ENCODE results near the gene CHSY3.

CHSY3 gene

DNA sequence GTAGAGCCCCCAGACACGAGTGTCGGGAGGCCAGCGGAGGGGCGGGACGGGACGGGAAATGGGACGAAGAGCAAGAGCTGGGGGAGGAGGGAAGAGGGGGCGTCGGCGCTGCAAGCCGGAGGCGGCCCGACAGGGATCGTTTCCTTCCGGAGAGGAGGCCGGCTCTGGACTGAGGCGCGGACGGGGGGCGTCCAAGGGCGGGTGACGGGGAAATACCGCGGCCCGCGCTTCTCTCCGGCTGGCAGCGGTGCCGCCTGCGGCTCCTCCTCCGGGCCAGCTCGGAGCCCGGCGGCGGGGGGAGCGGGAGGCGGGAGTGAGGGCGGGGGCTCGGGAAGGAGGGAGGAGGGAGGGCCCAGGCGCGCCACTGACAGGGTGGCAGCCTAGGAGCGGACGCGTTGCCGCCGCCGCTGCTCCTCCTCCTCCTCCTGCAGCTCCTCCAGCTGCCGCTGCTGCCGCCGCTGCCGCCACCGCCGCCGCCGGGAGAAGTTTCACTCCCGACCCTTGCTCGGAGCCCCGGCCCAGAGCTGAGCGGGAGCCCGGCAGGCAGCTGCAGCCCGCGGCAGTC lies at the start of gene CHSY3:
TSS of gene CHSY3 (plus strand) at position 364 of the 565 bp plus-strand sequence.
- DNase-seq: peak; percentile 26

DNA sequence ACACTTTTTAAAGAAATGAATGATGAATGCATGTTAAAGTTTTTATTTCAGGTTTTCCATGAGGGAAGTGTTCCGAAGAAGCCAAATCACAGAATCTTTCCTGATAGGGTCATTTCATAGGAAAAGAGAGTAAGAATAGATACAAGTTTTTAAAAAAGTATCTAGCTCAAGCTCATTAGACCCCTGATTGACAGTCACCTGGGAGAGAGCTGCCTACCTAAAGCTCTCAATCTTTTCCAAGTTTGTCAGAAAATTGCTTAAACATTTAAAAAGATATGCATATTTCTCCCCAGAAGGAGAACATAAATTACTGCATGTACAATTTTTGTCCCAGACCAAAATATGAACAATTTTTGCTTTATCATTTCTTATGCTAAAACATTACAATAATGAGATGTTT lies 47.9 kb upstream of the CHSY3 start:
- no peak for DNase-seq

DNA sequence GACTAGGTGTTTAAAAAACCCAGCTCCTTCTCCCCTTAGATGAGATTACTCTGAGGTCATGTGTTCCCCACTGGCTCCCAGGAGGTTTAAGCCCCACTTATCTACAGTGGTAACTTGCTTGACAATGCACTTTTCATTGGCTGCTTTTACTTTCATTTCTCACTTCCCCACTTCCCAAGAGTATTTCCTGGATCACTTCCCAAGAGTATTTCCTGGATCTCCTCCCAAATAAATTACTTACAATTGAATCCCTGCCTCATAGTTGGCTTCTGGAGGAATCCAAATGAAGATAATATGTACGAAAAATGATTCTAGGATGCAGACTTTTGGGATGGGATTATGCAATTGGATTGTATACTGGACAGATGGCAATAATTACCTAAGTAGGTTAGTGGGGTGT lies 47.1 kb upstream of the CHSY3 start:
- DNase-seq: no peak

DNA sequence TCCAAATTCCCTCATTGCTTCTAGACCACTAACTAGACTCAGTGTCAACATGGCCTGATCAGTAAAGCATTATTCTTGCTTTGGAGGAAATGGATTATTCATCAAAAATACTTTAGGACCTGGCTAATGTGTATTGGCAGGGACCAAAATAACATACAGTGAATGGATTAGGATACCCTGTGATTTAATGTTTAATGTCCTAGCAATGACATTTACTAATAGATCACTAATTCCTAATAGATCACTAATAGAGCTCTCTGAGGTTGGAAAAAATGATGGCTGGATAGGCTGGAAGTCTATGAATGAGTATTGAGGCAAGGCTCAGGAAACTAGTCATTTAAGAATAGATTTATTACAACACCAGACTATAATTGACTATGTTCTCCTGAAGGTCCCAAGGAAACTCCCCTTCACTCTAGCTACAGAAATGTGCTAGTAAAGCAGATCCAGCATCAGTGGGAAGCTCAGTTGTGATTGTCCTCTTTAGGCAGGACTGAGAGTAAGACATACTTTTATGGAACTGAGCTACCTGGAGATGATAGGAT lies 46.1 kb upstream of the CHSY3 start:
- no peak for DNase-seq

DNA sequence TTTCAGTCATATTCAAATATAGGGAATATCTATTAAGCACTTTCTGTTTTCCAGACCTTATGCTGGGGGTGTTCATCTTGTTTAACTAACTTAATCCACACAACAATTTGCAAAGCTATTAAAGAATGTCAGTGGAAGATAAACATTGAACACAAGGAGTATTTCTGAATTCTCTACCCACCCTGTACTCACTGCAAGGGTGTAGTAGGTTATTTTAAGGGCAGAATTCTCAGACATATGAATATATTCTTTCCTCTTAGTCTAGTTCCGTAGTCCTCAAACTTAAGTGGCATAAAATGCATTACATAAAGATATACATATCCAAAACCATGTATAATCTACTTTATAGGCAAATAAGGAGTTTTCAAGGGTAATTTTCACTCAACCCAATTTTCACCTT lies 19.9 kb upstream of the CHSY3 start:
- no peak for DNase-seq

GRCh38 chr5:129899454-129899853 lies 4.8 kb upstream of the CHSY3 start:
- DNase-seq: no peak

DNA sequence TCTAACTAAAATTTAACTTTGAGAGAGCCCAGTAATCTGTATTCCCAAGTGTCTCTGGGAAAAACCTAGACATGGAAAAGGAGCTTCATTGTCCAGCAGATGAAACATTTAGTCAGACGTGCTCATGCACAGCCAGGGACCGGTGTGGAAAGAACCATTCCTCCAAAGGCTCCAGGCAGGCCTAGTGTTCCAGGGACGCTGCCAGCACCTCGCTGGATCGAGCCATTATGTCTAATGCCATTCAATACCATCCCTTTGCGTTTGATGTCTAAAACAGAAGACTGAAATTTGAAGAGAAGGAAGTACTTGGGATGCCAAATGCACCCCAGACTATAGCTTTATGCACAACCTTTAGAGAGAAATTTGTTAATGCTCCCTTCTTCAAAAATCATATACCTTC lies 1.4 kb upstream of the CHSY3 start:
- DNase-seq: no peak

DNA sequence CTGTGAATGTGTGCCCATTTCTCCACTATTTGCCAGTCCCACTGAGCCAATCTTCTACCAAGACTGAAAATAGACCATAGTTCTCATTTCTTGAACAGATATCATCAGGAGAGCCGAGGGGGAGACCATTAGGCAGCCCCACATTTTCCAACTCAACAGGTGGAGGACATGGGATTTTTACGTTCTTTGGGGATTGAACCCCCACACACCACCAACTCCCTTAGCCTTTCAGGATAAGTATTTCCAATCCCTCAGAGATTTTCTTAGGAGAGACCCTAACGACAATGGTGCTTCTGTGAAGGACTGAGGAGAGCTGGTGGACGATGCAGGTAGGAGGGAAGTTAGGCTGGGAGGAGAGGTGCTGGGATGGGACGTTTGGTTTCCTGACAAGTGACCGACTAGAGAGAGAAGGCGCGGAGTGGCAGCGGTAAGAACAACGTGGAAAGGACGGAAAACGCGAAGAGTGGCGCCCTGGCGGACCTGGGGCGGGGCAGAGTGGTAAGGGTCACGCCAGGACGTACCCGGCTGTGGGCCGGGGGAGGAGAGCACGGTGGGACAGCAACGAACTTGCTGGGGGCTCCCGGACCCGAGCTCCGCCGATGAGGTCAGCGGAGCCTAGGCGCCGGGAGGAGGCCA lies 681 bp upstream of the CHSY3 start:
- DNase-seq: no peak

DNA sequence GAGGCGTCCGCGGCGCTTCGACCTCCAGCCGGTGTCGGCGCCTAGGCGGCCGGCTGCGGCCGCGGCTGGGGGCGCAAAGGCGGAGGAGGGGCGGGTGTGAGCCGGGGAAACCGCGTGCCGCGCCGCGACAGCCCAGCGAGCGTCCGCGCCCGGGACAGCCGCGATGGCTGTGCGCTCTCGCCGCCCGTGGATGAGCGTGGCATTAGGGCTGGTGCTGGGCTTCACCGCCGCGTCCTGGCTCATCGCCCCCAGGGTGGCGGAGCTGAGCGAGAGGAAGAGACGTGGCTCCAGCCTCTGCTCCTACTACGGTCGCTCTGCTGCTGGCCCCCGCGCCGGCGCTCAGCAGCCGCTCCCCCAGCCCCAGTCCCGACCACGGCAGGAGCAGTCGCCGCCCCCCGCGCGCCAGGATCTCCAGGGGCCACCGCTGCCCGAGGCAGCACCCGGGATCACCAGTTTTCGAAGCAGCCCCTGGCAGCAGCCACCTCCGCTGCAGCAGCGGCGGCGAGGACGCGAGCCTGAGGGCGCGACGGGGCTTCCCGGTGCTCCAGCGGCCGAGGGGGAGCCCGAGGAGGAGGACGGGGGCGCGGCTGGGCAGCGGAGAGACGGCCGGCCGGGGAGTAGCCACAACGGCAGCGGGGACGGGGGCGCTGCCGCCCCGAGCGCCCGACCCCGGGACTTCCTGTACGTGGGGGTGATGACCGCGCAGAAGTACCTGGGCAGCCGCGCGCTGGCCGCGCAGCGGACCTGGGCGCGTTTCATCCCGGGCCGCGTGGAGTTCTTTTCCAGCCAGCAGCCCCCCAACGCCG lies 605 bp downstream of the CHSY3 start:
- DNase-seq: no peak

DNA sequence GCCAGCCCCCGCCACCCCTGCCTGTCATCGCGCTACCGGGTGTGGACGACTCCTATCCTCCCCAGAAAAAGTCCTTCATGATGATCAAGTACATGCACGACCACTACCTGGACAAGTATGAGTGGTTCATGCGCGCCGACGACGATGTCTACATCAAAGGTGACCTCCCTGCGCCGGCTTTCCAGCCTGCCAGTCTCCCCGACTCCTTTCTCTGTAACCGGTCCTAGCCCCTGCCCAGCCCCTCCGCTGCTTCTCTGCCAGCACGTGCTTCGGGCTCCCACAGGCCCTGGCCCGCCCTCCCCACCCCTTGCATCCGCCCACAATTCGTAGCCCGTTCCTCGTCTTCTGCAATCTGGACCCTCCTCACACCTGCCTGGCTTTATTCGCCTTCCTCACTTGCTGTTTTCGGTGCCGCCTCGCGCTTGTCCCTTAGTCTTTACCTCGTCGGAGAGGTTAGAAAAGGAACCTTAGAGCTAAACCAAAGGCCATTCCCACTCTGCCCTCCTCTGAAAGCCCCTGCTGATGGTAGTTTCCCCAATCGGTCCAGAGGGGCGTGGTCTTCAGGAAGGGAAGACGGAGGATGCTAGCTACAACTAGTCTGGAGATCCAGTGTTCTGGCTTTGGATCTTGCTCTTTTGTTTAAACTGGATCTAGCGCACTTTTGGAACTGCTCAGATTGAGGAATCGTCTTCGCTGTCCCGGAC lies 1.4 kb downstream of the CHSY3 start:
- no peak for DNase-seq

GRCh38 chr5:129906177-129906887 lies 2.1 kb downstream of the CHSY3 start:
- DNase-seq: no peak

- DNase-seq: no peak
Observed at GRCh38 chr5:129909225-129909624, 5.0 kb downstream of the CHSY3 start.

DNA sequence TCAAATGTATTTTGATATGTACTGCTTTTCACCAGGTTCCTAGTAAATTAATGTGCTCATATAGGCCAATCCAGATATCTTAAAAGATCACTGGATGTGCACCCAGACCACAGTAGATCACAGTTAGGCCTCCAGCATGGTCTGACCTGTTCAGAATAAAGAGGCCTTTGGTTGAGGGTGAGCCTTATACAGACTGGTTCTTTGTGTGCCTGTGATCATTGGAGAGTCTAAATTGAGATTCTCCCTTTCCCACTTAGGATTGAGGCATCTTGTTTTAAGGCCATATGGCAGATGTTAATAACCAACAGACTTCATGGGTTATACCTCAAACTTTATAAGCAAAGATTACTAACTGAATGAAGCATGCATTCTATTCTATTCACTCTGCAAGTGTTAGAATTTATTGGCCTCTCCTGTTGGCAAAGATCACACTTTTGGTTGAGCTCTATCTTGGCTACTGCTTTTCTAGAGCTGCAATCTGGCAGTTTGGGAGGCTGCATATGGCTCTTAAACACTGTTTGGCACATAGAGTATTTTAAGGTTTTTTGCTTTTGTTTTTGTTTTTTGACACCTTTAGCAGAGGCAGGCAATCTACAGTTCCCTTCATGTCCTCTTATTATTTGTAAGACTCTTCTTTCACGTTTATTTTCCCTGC lies 8.5 kb downstream of the CHSY3 start:
- no peak for DNase-seq

- DNase-seq: no peak
Observed at GRCh38 chr5:129915415-129915814, 11.2 kb downstream of the CHSY3 start.

DNA sequence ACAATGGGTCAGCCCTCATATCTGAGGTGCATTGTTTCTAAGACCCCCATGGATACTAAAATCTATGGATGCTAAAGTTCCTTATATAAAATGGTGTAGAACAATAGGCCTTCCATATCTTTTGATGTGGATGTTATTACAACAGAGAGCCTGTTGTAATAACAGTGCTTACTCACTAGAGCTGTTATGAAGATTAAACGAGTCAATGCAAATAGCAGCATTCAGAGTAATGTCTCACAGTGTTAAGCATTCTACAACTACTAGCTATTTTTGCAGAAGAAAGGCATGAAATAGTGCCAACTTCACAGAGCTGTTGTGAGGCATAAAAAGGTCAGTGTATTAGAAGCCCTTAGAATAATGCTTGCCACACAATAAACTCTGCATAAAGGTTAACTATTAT lies 13.0 kb downstream of the CHSY3 start:
- DNase-seq: no peak

GRCh38 chr5:129921204-129921603 lies 16.9 kb downstream of the CHSY3 start:
- no peak for DNase-seq

DNA sequence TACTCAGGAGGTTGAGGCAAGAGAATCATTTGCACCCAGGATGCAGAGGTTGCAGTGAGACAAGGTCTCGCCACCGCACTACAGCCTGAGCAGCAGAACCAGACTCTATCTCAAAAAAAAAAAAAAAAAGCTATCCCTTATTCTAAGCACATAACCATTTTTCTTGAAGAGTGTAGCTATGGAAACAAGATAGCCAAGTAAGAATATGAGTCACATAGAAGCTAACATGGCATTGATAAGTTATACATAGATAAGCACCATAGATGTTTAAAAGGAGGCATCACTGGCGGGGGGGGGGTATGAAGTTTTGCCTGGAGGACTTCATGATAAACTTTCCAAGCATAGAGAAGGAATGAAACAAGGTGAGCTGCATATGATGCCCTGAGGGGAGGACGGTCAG lies 26.0 kb downstream of the CHSY3 start:
- DNase-seq: no peak

DNA sequence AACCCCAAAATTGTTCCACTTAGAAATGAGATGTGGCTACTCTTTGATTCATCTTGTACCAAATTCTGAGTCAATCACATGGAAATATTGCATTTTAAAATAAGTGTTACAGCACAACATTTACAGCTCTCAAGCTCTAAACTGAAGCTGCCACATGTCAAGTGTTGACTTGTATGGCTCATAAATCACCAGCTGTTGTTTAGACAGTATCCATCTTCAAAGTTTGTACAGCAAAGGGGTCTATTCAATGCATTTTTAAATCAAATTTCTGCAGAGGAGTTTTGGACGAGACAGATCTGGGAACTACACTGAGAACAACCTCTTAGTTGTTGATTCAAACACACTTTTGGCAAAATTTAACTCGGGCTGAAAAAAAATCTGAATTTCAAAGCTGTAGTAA lies 31.4 kb downstream of the CHSY3 start:
- no peak for DNase-seq

- no peak for DNase-seq
Observed at GRCh38 chr5:129938077-129938476, 33.8 kb downstream of the CHSY3 start.

DNA sequence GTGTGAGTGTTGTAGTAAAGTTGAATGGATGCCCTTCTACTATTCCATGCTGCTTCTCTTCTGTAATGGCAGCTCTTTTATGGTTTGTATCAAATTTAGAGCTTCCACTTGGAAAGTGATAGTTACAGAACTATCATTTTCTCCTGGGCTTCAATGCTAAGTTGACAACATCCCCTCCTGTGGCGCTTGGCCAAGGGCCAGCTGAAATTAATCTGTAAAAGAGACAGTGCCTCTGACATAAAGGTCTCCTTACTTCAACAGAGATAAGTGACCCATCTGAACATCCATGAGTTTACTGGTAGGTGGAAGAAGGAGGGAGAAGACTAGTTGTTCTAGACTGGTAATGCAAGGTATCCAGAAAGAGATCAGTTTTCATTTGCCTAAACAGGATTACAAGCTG lies 39.7 kb downstream of the CHSY3 start:
- DNase-seq: no peak

DNA sequence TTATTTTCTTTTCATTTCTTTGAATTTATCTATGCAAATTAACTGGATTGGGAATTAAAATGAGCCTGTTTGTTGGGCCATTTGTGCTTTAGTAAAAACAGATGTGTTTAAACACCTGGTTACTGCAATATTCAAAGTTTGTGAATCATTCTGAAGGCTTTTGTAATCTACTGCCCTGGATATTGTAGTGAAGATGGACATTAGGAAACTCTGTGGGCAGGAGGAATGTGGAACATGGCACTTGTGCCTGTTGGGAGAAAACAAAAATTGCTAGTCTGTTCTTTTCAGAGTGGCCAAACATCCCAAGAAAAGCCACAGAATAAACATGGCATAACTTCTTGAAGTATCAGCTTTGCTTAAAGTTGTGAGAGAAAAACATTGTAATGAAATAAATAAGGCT lies 40.8 kb downstream of the CHSY3 start:
- no peak for DNase-seq

- no peak for DNase-seq
Observed at GRCh38 chr5:129945774-129946270, 41.6 kb downstream of the CHSY3 start.
